SK-N-SH treated with all-trans-retinoic acid at 6 μM for 48 hours (cell line): ENCODE measurements around the gene GADD45GIP1.
A peak's percentile ranks its signal among the peaks of the same experiment; 100 is the strongest.

Experiments used
- ATAC-seq: fragments of 200-7000 bp; cut with Tn5 transposase; 3 replicates; pipeline ENCODE4 v1.9.1; 2020; ENCODE audit warnings: mild to moderate bottlenecking, moderate library complexity
- ARNTL ChIP-seq: fragments of 450-650 bp; formaldehyde crosslinking; IDR thresholded peaks from 2 replicates; pipeline ENCODE4 v1.5.0; 2020; ENCODE audit warnings: low read depth, mild to moderate bottlenecking, moderate library complexity, borderline replicate concordance
- CSDC2 ChIP-seq: fragments of 250-450 bp; sonication (Bioruptor Pico); IDR thresholded peaks from 2 replicates; pipeline ENCODE4 v1.5.0; 2020; ENCODE audit warnings: mild to moderate bottlenecking, moderate library complexity
- ESRRG ChIP-seq: fragments of 250-450 bp; sonication (Bioruptor Pico); IDR thresholded peaks from 2 replicates; pipeline ENCODE4 v1.6.1; 2021; ENCODE audit warnings: mild to moderate bottlenecking
- GLIS3 ChIP-seq: fragments of 250-450 bp; sonication (Bioruptor Pico); IDR thresholded peaks from 2 replicates; pipeline ENCODE4 v1.5.0; 2020; ENCODE audit warnings: mild to moderate bottlenecking, moderate library complexity
- ISL1 ChIP-seq: fragments of 250-450 bp; sonication (Bioruptor Pico); IDR thresholded peaks from 2 replicates; pipeline ENCODE4 v2.1.2; 2022; ENCODE audit warnings: mild to moderate bottlenecking, moderate library complexity
- OSR1 ChIP-seq: fragments of 250-450 bp; sonication (Bioruptor Pico); IDR thresholded peaks from 2 replicates; pipeline ENCODE4 v1.8.0; 2022; ENCODE audit warnings: moderate library complexity, mild to moderate bottlenecking, inconsistent platforms
- PATZ1 ChIP-seq: fragments of 250-450 bp; sonication (Bioruptor Pico); IDR thresholded peaks from 2 replicates; pipeline ENCODE4 v1.8.0; 2020; ENCODE audit warnings: mild to moderate bottlenecking, moderate library complexity, borderline replicate concordance
- PPARA ChIP-seq: fragments of 250-450 bp; sonication (Bioruptor Pico); IDR thresholded peaks from 2 replicates; pipeline ENCODE4 v1.5.0; 2020; ENCODE audit warnings: mild to moderate bottlenecking, borderline replicate concordance
- RARB ChIP-seq: fragments of 250-450 bp; sonication (Bioruptor Pico); IDR thresholded peaks from 2 replicates; pipeline ENCODE4 v1.8.0; 2021; ENCODE audit warnings: mild to moderate bottlenecking, moderate library complexity
- SNAI2 ChIP-seq: fragments of 250-450 bp; sonication (Bioruptor Pico); IDR thresholded peaks from 2 replicates; pipeline ENCODE4 v1.5.0; 2020; ENCODE audit warnings: mild to moderate bottlenecking, moderate library complexity
- TCF4 ChIP-seq: fragments of 250-450 bp; sonication (Bioruptor Pico); IDR thresholded peaks from 2 replicates; pipeline ENCODE4 v1.8.0; 2021; ENCODE audit warnings: mild to moderate bottlenecking, moderate library complexity, borderline replicate concordance
- TSHZ2 ChIP-seq: fragments of 250-450 bp; sonication (Bioruptor Pico); IDR thresholded peaks from 2 replicates; pipeline ENCODE4 v1.5.0; 2020; ENCODE audit warnings: mild to moderate bottlenecking, moderate library complexity
- ZC3H10 ChIP-seq: fragments of 250-450 bp; sonication (Bioruptor Pico); IDR thresholded peaks from 2 replicates; pipeline ENCODE4 v1.5.1; 2021; ENCODE audit warnings: mild to moderate bottlenecking, moderate library complexity
- ZFP3 ChIP-seq: fragments of 250-450 bp; sonication (Bioruptor Pico); IDR thresholded peaks from 2 replicates; pipeline ENCODE4 v1.5.0; 2020; ENCODE audit warnings: mild to moderate bottlenecking, moderate library complexity
- ZFP30 ChIP-seq: fragments of 450-650 bp; formaldehyde crosslinking; IDR thresholded peaks from 2 replicates; pipeline ENCODE4 v1.5.0; 2022; ENCODE audit warnings: mild to moderate bottlenecking, moderate library complexity
- ZNF565 ChIP-seq: fragments of 450-650 bp; formaldehyde crosslinking; conservative IDR thresholded peaks from 2 replicates; pipeline ENCODE4 v1.5.0; 2020; ENCODE audit warnings: low read depth, mild to moderate bottlenecking, moderate library complexity
- ZNF8 ChIP-seq: fragments of 450-650 bp; formaldehyde crosslinking; IDR thresholded peaks from 2 replicates; pipeline ENCODE4 v1.5.0; 2020; ENCODE audit warnings: mild to moderate bottlenecking, moderate library complexity
- TF ChIP-seq, protein P1 (sequence below): fragments of 250-450 bp; sonication (Bioruptor Pico); IDR thresholded peaks from 2 replicates; pipeline ENCODE4 v1.5.1; 2021; ENCODE audit warnings: mild to moderate bottlenecking, moderate library complexity
- TF ChIP-seq, protein P2 (sequence below): fragments of 250-450 bp; sonication (Bioruptor Pico); IDR thresholded peaks from 2 replicates; pipeline ENCODE4 v1.8.0; 2021; ENCODE audit warnings: low read depth, mild to moderate bottlenecking, moderate library complexity, borderline replicate concordance
- TF ChIP-seq, protein P3 (sequence below): fragments of 250-450 bp; sonication (Bioruptor Pico); IDR thresholded peaks from 2 replicates; pipeline ENCODE4 v1.5.1; 2020; ENCODE audit warnings: low read depth, mild to moderate bottlenecking, moderate library complexity

GADD45GIP1 gene

DNA sequence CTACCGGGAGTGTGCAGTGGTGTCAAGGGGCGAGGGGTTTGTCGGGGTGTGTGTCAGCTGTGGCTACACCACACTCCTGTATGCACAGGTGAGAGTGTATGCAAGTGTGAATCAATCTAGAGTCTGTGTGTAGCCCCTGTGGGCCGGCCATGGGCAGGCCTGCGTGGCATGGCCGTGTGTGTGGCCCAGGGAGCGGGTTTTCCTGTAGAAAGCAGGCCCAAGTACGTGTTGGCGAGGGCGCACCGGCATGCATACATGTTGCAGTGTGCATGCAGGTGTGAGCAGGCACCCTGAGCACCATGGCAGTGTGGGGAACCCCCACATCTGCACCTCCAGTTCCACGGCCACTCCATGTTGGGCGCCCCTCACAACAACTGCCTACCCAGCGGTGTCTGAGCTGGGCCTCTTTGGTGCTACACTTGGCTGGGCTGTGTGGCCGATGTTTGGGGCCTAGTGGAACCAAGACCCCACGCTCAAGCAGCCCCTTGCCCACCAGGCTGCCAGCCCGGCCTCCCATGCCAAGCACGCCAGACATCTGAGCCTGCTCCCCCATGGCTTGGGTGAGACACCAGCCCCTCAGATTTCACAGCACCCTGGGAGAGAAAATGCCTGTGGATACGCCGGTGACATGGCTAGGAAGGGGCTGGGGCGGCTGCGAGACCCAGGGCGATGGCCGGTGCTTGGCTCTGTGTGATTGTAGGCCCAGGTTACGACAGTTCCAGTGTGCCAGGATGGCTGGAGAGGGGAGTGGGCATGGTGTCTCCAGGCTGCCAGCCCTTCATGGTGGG, 40.4 kb upstream of the GADD45GIP1 start:
- TF ChIP-seq ZFP30 (CRISPR knock-in tag) (no peak), GLIS3 (no peak), RARB (no peak), ZNF8 (CRISPR knock-in tag) (no peak), SNAI2 (CRISPR knock-in tag) (no peak), TSHZ2 (CRISPR knock-in tag) (no peak), CSDC2 (no peak), ZFP3 (no peak), ISL1 (no peak), PATZ1 (CRISPR knock-in tag) (no peak), ZC3H10 (CRISPR knock-in tag) (no peak), TCF4 (CRISPR knock-in tag) (no peak), ZNF565 (CRISPR knock-in tag) (no peak), OSR1 (no peak), ESRRG (CRISPR knock-in tag) (no peak), PPARA (CRISPR knock-in tag) (no peak)
- TF ChIP-seq, protein P1, sequence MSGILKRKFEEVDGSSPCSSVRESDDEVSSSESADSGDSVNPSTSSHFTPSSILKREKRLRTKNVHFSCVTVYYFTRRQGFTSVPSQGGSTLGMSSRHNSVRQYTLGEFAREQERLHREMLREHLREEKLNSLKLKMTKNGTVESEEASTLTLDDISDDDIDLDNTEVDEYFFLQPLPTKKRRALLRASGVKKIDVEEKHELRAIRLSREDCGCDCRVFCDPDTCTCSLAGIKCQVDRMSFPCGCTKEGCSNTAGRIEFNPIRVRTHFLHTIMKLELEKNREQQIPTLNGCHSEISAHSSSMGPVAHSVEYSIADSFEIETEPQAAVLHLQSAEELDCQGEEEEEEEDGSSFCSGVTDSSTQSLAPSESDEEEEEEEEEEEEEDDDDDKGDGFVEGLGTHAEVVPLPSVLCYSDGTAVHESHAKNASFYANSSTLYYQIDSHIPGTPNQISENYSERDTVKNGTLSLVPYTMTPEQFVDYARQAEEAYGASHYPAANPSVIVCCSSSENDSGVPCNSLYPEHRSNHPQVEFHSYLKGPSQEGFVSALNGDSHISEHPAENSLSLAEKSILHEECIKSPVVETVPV (CRISPR knock-in tag) = no peak
- TF ChIP-seq, protein P2, sequence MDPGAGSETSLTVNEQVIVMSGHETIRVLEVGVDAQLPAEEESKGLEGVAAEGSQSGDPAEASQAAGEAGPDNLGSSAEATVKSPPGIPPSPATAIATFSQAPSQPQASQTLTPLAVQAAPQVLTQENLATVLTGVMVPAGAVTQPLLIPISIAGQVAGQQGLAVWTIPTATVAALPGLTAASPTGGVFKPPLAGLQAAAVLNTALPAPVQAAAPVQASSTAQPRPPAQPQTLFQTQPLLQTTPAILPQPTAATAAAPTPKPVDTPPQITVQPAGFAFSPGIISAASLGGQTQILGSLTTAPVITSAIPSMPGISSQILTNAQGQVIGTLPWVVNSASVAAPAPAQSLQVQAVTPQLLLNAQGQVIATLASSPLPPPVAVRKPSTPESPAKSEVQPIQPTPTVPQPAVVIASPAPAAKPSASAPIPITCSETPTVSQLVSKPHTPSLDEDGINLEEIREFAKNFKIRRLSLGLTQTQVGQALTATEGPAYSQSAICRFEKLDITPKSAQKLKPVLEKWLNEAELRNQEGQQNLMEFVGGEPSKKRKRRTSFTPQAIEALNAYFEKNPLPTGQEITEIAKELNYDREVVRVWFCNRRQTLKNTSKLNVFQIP (CRISPR knock-in tag) = no peak
- TF ChIP-seq, protein P3, sequence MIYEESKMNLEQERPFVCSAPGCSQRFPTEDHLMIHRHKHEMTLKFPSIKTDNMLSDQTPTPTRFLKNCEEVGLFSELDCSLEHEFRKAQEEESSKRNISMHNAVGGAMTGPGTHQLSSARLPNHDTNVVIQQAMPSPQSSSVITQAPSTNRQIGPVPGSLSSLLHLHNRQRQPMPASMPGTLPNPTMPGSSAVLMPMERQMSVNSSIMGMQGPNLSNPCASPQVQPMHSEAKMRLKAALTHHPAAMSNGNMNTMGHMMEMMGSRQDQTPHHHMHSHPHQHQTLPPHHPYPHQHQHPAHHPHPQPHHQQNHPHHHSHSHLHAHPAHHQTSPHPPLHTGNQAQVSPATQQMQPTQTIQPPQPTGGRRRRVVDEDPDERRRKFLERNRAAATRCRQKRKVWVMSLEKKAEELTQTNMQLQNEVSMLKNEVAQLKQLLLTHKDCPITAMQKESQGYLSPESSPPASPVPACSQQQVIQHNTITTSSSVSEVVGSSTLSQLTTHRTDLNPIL (CRISPR knock-in tag) = no peak
- no peak for ATAC-seq

GRCh38 chr19:12996406-12997094, 39.5 kb upstream of the GADD45GIP1 start:
- ATAC-seq = peak; percentile 35
- TF ChIP-seq CSDC2 = no peak
- TF ChIP-seq GLIS3 = no peak
- no peak for TF ChIP-seq PATZ1 (CRISPR knock-in tag)
- TF ChIP-seq ZC3H10 (CRISPR knock-in tag) = no peak
- TF ChIP-seq, protein P3 (CRISPR knock-in tag) = no peak
- no peak for TF ChIP-seq OSR1
- no peak for TF ChIP-seq TSHZ2 (CRISPR knock-in tag)
- TF ChIP-seq, protein P2 (CRISPR knock-in tag) = no peak
- TF ChIP-seq ARNTL (CRISPR knock-in tag) = no peak
